HepG2 (cell line): ENCODE results near the gene STK11. TPM values are rescaled to one million over a fixed set of nuclear protein-coding genes. Genes with fewer than 3 reads are reported as not detected.

Source experiments
- AKNA ChIP-seq: sonication (generic); formaldehyde crosslinking; IDR thresholded peaks from 2 replicates; pipeline ENCODE4 v1.4.0; 2020; ENCODE audit warnings: missing genetic modification reagents, borderline replicate concordance
- ATF2 ChIP-seq: sonication (generic); formaldehyde crosslinking; IDR thresholded peaks from 2 replicates; pipeline ENCODE4 v1.4.0; 2020; ENCODE audit warnings: missing genetic modification reagents
- ATF7-NPFF ChIP-seq: sonication (generic); formaldehyde crosslinking; IDR thresholded peaks from 2 replicates; pipeline ENCODE4 v1.8.1; 2023; ENCODE audit warnings: mild to moderate bottlenecking, low read depth, missing genetic modification reagents, moderate library complexity
- HDAC6 ChIP-seq: fragments of 200-600 bp; sonication (generic); IDR thresholded peaks from 2 replicates; pipeline ENCODE4 v1.7.0; 2017; ENCODE audit warnings: mild to moderate bottlenecking, antibody characterized with exemption, low read length, low read depth
- HNF4G ChIP-seq, 2 experiments: sonication (generic) in 1 of 2; formaldehyde crosslinking in 1 of 2; IDR thresholded peaks; 2 replicates each; pipeline versions ENCODE4 v1.4.0 to v1.6.1; 2011 to 2020; ENCODE audit warnings: borderline replicate concordance in 2 of 2, low read depth in 2 of 2, mild to moderate bottlenecking in 2 of 2, low read length in 1 of 2, missing genetic modification reagents in 1 of 2, moderate library complexity in 1 of 2
- MED13 ChIP-seq: sonication (generic); formaldehyde crosslinking; IDR thresholded peaks from 2 replicates; pipeline ENCODE4 v1.5.0; 2020; ENCODE audit warnings: missing genetic modification reagents
- REST ChIP-seq, 2 experiments: IDR thresholded peaks; 2 replicates each; pipeline ENCODE4 v1.6.1; 2011 to 2012; ENCODE audit warnings: low read length in 2 of 2, borderline replicate concordance in 1 of 2, low read depth in 1 of 2, mild to moderate bottlenecking in 1 of 2, moderate library complexity in 1 of 2
- SP5 ChIP-seq: IDR thresholded peaks from 2 replicates; pipeline ENCODE4 v1.6.1; 2016; ENCODE audit warnings: low read depth, borderline replicate concordance
- TARDBP ChIP-seq: sonication (generic); formaldehyde crosslinking; IDR thresholded peaks from 2 replicates; pipeline ENCODE4 v1.8.0; 2022; ENCODE audit warnings: mild to moderate bottlenecking, missing genetic modification reagents
- TBX2 ChIP-seq: sonication (generic); formaldehyde crosslinking; IDR thresholded peaks from 2 replicates; pipeline ENCODE4 v1.5.0; 2020; ENCODE audit warnings: missing genetic modification reagents, mild to moderate bottlenecking, borderline replicate concordance
- TEAD3 ChIP-seq: optimal IDR thresholded peaks from 2 replicates; pipeline ENCODE3; 2016; ENCODE audit warnings: borderline replicate concordance
- ZFX ChIP-seq: sonication (generic); formaldehyde crosslinking; IDR thresholded peaks from 2 replicates; pipeline ENCODE4 v1.4.0; 2020; ENCODE audit warnings: mild to moderate bottlenecking, low read depth, missing genetic modification reagents, moderate library complexity
- ZIK1 ChIP-seq: sonication (generic); formaldehyde crosslinking; IDR thresholded peaks from 2 replicates; pipeline ENCODE4 v1.5.0; 2020; ENCODE audit warnings: mild to moderate bottlenecking, low read depth, missing genetic modification reagents, borderline replicate concordance
- ZNF121 ChIP-seq: sonication (generic); formaldehyde crosslinking; IDR thresholded peaks from 2 replicates; pipeline ENCODE4 v1.5.0; 2020; ENCODE audit warnings: mild to moderate bottlenecking, missing genetic modification reagents
- ZNF138 ChIP-seq: sonication (generic); formaldehyde crosslinking; IDR thresholded peaks from 2 replicates; pipeline ENCODE4 v1.5.0; 2020; ENCODE audit warnings: mild to moderate bottlenecking, low read depth, missing genetic modification reagents
- ZNF383 ChIP-seq: sonication (generic); formaldehyde crosslinking; IDR thresholded peaks from 2 replicates; pipeline ENCODE4 v1.4.0; 2020; ENCODE audit warnings: missing genetic modification reagents, mild to moderate bottlenecking, borderline replicate concordance
- ZNF432 ChIP-seq: sonication (generic); formaldehyde crosslinking; IDR thresholded peaks from 2 replicates; pipeline ENCODE4 v1.5.0; 2020; ENCODE audit warnings: missing genetic modification reagents, mild to moderate bottlenecking, borderline replicate concordance
- ZNF766 ChIP-seq: sonication (generic); formaldehyde crosslinking; IDR thresholded peaks from 2 replicates; pipeline ENCODE4 v1.5.0; 2020; ENCODE audit warnings: missing genetic modification reagents, borderline replicate concordance
- ZNF879 ChIP-seq: sonication (generic); formaldehyde crosslinking; IDR thresholded peaks from 2 replicates; pipeline ENCODE4 v1.8.1; 2023; ENCODE audit warnings: missing genetic modification reagents
- polyA plus RNA-seq, 8 experiments: library from polyadenylated mRNA; depleted of rRNA in 3 of 8; stranded (reverse) in 7 of 8; unstranded in 1 of 8; fragments of >200 nt; fragmentation: Illumina TruSeq in 4 of 8; extraction: Trizol in 4 of 8; gene quantifications; 2 replicates each; pipeline versions ENCODE4 v1.2.1 to v1.2.3, GENCODE V29; 2011 to 2016; ENCODE audit warnings: low read depth in 4 of 8, missing spikeins in 1 of 8, mixed read lengths in 1 of 8; ENCODE audit not compliant: insufficient read depth in 1 of 8
- total RNA-seq, 5 experiments: library from RNA; depleted of rRNA; stranded (reverse); fragments of >200 nt; fragmentation: Illumina TruSeq; extraction: Trizol; gene quantifications; 2 replicates each; pipeline ENCODE4 v1.2.3, GENCODE V29; 2016; ENCODE audit warnings: low read depth in 1 of 5

Gene STK11
- total and polyA plus RNA-seq, 2 of the 13 experiments (the other 11 are each of a cell fraction or from before 2014, with no cell fraction given) = 27.5 to 43.6 TPM

- TF ChIP-seq HNF4G (IDR thresholded peaks at IDR 0.05; ENCODE audit: borderline replicate concordance, low read depth, low read length) (peak; percentile 74), HNF4G (CRISPR knock-in tag; IDR thresholded peaks at IDR 0.05; ENCODE audit: borderline replicate concordance, low read depth) (peak; percentile 78; the same call in 1 of the 2 replicates), TEAD3 (CRISPR knock-in tag) (peak; percentile 86), ZFX (CRISPR knock-in tag) (peak; percentile 57), MED13 (CRISPR knock-in tag) (no peak; the same call in 1 of the 2 replicates), ZNF432 (CRISPR knock-in tag) (no peak), ATF7-NPFF (CRISPR knock-in tag) (no peak), TARDBP (CRISPR knock-in tag) (no peak), ZIK1 (CRISPR knock-in tag) (no peak), HDAC6 (no peak), ZNF383 (CRISPR knock-in tag) (no peak), AKNA (CRISPR knock-in tag) (no peak), REST (IDR thresholded peaks at IDR 0.05; ENCODE audit: borderline replicate concordance in 1 of 2, low read depth in 1 of 2, low read length in 2 of 2) (peak in 1 of 2 experiments; percentile 52; a peak in 1 of 4 replicates), ZNF138 (no peak), TBX2 (CRISPR knock-in tag) (peak; percentile 76), ZNF766 (CRISPR knock-in tag) (no peak), ZNF879 (CRISPR knock-in tag) (0 out of 2 replicates have a peak, but pooled peaks have one; percentile 57), SP5 (CRISPR knock-in tag) (peak; percentile 92), ATF2 (CRISPR knock-in tag) (peak; percentile 25; the same call in 1 of the 2 replicates), ZNF121 (no peak)
Measured at GRCh38 chr19:1253514-1254080, 48.0 kb downstream of the STK11 start (continued).
